ENCODE data around the gene PRPSAP2.

- peak in 1 of 11 experiments; percentile 16 for TF ChIP-seq CTCF (IDR thresholded peaks at IDR 0.05 in 8 of 11, conservative IDR thresholded peaks at IDR 0.05 in 3 of 11)
- peak; percentile 88 to 90 (median 88) for TF ChIP-seq POLR2AphosphoS5 (IDR thresholded peaks at IDR 0.05)
- TF ChIP-seq POLR2A (IDR thresholded peaks at IDR 0.05): no peak
Observed at GRCh38 chr17:18857864-18858566, at the start of gene PRPSAP2.

Measured in spleen (tissue), 7 donors.